OCI-LY1 (cell line): Measurements from ENCODE around the gene GRK1.

Source experiments
- H2AFZ ChIP-seq: fragments of 200-600 bp; sonication (generic), shearing (Covaris generic); 2 replicates; pipeline ENCODE4 v1.6.0; 2014; ENCODE audit warnings: antibody characterized with exemption, mild to moderate bottlenecking, low read length
- H3F3A ChIP-seq: fragments of 200-600 bp; sonication (generic), shearing (Covaris generic); 2 replicates; pipeline ENCODE4 v1.6.0; 2014; ENCODE audit warnings: mild to moderate bottlenecking, antibody characterized with exemption, low read length, moderate library complexity; ENCODE audit not compliant: insufficient read depth
- H3K27ac ChIP-seq: fragments of 200-600 bp; sonication (generic); 2 replicates; pipeline ENCODE4 v1.5.1; 2014; ENCODE audit warnings: low read length, mixed run types, mild to moderate bottlenecking, low read depth; ENCODE audit not compliant: poor library complexity, severe bottlenecking
- H3K27me3 ChIP-seq: fragments of 200-600 bp; sonication (generic); 2 replicates; pipeline ENCODE4 v1.6.0; 2014; ENCODE audit warnings: antibody characterized with exemption, mild to moderate bottlenecking, low read length, moderate library complexity; ENCODE audit not compliant: insufficient read depth
- H3K36me3 ChIP-seq: fragments of 200-600 bp; sonication (generic); 2 replicates; pipeline ENCODE4 v1.6.1; 2014; ENCODE audit warnings: mild to moderate bottlenecking, antibody characterized with exemption, low read length, moderate library complexity, mixed read lengths; ENCODE audit not compliant: insufficient read depth
- H3K4me1 ChIP-seq: fragments of 200-600 bp; sonication (generic); 2 replicates; pipeline ENCODE4 v1.5.1; 2014; ENCODE audit warnings: mild to moderate bottlenecking, low read length, moderate library complexity; ENCODE audit not compliant: insufficient read depth, severe bottlenecking
- H3K4me2 ChIP-seq: fragments of 200-600 bp; sonication (generic), shearing (Covaris generic); 2 replicates; pipeline ENCODE4 v1.6.1; 2014; ENCODE audit warnings: low read length
- H3K4me3 ChIP-seq: fragments of 200-600 bp; sonication (generic); 2 replicates; pipeline ENCODE4 v1.5.1; 2014; ENCODE audit warnings: low read length, low read depth, mild to moderate bottlenecking, mixed read lengths; ENCODE audit not compliant: poor library complexity, severe bottlenecking
- H3K79me2 ChIP-seq: fragments of 200-600 bp; shearing (Covaris generic); 2 replicates; pipeline ENCODE4 v1.6.1; 2016; ENCODE audit warnings: mixed run types, low read length, mixed read lengths; ENCODE audit not compliant: insufficient read depth
- H3K9ac ChIP-seq: fragments of 200-600 bp; sonication (generic), shearing (Covaris generic); 2 replicates; pipeline ENCODE4 v1.6.1; 2014; ENCODE audit warnings: mild to moderate bottlenecking, low read length, mixed read lengths
- H3K9me2 ChIP-seq: fragments of 200-600 bp; sonication (generic), shearing (Covaris generic); 2 replicates; pipeline ENCODE4 v1.6.1; 2014; ENCODE audit warnings: low read depth, mild to moderate bottlenecking, low read length, mixed read lengths
- H3K9me3 ChIP-seq: fragments of 200-600 bp; shearing (Covaris generic); 2 replicates; pipeline ENCODE4 v1.6.1; 2014; ENCODE audit warnings: low read length, mixed read lengths
- H4K20me1 ChIP-seq: fragments of 200-600 bp; sonication (generic), shearing (Covaris generic); 2 replicates; pipeline ENCODE4 v1.6.0; 2016; ENCODE audit warnings: mild to moderate bottlenecking, low read length; ENCODE audit not compliant: insufficient read depth
- EZH2 ChIP-seq: fragments of 200-600 bp; sonication (generic), shearing (Covaris generic); IDR thresholded peaks from 2 replicates; pipeline ENCODE4 v1.8.0; 2017; ENCODE audit warnings: borderline replicate concordance, mixed run types, mild to moderate bottlenecking, antibody characterized with exemption, low read length, moderate library complexity, mixed read lengths
- TF ChIP-seq, protein P1 (sequence below): fragments of 200-600 bp; sonication (generic), shearing (Covaris generic); IDR thresholded peaks from 2 replicates; pipeline ENCODE4 v1.5.1; 2017; ENCODE audit warnings: mild to moderate bottlenecking, antibody characterized with exemption, low read length, moderate library complexity, mixed read lengths

GRK1 gene

DNA sequence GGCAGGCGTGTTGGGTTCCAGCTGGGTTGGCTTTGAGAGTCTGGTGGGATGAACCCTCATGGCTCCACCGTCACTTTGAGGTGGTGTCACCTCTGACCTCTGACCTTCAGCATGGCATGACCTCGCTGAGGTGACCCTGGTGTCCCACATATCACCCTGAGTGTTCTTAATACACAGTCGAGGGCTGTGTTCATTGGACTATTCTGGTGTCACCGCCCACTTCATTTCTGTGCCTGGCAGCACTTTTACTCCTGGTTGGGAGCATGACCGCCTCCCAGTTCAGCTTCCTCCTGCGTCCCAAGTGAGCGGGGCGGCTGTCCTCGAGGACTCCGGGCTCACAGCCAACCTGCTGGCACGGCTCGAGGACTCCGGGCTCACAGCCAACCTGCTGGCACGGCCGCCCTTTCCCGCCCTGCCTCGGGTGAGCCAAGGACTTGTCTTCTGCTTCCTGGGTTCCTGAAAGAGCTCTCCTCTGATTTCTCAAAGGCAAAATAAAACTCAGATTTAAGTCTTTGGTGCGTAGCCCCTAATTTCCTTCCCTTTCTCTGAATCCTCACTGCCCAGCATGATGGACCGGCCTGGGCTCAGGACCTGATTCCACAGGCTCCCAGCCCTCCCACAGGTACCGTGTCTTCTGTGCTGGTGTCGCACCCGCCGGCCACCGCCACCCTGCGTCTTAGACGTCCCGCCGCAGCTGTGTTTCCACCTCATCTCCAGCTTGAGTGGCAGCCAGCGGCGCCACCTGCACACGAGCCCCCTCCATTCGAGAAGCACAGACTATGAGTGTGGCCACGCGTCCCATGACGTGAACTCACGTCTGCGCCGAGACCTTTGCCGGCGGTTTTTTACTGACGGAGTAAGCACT, 19.4 kb upstream of the GRK1 start:
- no peak overlapping the region for H3K4me3 ChIP-seq
- no peak overlapping the region for H3K4me2 ChIP-seq

DNA sequence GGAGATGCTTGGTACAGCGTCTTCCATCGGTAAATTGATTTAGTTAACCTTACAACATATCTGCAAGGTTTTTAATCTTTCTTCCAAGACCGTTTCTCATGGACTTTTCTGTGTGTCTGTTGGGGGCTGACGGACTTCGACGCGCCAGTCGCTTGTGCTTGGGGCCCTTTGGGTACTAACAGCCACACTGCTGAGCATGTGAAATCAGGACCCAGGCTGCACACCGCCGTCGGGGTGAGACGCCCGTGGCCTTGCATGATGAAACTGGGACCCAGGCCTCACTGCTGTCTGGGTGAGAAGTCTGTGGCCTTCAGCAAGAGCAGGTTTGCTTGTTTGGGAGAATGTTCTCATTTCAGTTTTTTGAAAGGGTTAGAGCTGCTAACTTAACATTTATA, 18.8 kb upstream of the GRK1 start:
- Histone ChIP-seq H3K9me2 (no peaks in the 10 kb centered on the region), H3K27ac (no peak overlapping the region), H2AFZ (no peak overlapping the region), H3K79me2 (no peaks in the 10 kb centered on the region), H3K9ac (no peak overlapping the region), H3K4me2 (no peak overlapping the region), H3K27me3 (no peaks in the 10 kb centered on the region), H3K4me1 (no peaks in the 10 kb centered on the region), H3K9me3 (0 out of 2 replicates have a peak, but pooled peaks cover 2% of the 10 kb centered on the region), H3K36me3 (no peaks in the 10 kb centered on the region; the same call in 1 of the 2 replicates), H3K4me3 (no peak overlapping the region), H3F3A (no peaks in the 10 kb centered on the region), H4K20me1 (no peaks in the 10 kb centered on the region)
- TF ChIP-seq EZH2 = no peak
- TF ChIP-seq, protein P1, sequence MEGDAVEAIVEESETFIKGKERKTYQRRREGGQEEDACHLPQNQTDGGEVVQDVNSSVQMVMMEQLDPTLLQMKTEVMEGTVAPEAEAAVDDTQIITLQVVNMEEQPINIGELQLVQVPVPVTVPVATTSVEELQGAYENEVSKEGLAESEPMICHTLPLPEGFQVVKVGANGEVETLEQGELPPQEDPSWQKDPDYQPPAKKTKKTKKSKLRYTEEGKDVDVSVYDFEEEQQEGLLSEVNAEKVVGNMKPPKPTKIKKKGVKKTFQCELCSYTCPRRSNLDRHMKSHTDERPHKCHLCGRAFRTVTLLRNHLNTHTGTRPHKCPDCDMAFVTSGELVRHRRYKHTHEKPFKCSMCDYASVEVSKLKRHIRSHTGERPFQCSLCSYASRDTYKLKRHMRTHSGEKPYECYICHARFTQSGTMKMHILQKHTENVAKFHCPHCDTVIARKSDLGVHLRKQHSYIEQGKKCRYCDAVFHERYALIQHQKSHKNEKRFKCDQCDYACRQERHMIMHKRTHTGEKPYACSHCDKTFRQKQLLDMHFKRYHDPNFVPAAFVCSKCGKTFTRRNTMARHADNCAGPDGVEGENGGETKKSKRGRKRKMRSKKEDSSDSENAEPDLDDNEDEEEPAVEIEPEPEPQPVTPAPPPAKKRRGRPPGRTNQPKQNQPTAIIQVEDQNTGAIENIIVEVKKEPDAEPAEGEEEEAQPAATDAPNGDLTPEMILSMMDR = no peak

More for the DNA sequence above, 19.4 kb upstream of the GRK1 start:
- H3K27ac ChIP-seq = no peak overlapping the region
- H3K79me2 ChIP-seq = no peaks in the 10 kb centered on the region
- H3K27me3 ChIP-seq = no peaks in the 10 kb centered on the region
- H3F3A ChIP-seq = no peaks in the 10 kb centered on the region
- H3K9ac ChIP-seq = no peak overlapping the region
- no peaks in the 10 kb centered on the region for H3K4me1 ChIP-seq
- TF ChIP-seq EZH2 = no peak
- TF ChIP-seq, protein P1 = no peak
- H3K9me3 ChIP-seq = 0 out of 2 replicates have a peak, but pooled peaks cover 2% of the 10 kb centered on the region
- H3K9me2 ChIP-seq = no peaks in the 10 kb centered on the region
- H3K36me3 ChIP-seq = peaks cover under 1% of the 10 kb centered on the region
- H4K20me1 ChIP-seq = no peaks in the 10 kb centered on the region
- no peak overlapping the region for H2AFZ ChIP-seq

DNA sequence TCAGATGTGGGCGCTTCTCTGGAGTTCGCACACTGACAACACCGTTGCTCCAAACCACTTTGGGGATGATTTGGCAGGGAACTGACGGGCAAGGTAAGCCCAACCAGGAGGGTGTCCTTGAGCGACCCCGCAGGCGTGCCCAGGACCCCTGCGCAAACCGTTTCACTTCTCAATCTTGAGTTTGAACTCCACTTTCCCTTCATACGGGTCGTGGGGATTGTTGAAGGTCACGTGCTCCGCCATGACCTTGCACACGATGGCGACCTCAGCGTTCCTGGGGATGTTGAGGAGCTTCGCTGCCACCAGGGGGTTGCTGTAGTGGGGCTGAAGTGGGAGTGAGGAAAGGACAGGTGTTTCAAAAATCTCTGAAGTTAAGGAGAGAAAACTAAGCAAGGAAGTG, 17.8 kb upstream of the GRK1 start:
- Histone ChIP-seq H3K4me3 (no peak overlapping the region), H3K4me1 (no peaks in the 10 kb centered on the region), H3K9me3 (0 out of 2 replicates have a peak, but pooled peaks cover 2% of the 10 kb centered on the region), H3F3A (no peaks in the 10 kb centered on the region), H3K4me2 (no peak overlapping the region), H3K27ac (no peak overlapping the region), H3K9ac (no peak overlapping the region), H3K27me3 (no peaks in the 10 kb centered on the region), H3K79me2 (no peaks in the 10 kb centered on the region), H2AFZ (no peak overlapping the region), H4K20me1 (no peaks in the 10 kb centered on the region), H3K9me2 (no peaks in the 10 kb centered on the region), H3K36me3 (no peaks in the 10 kb centered on the region; the same call in 1 of the 2 replicates)
- TF ChIP-seq, protein P1 = no peak
- TF ChIP-seq EZH2 = no peak
